Uterus (tissue), 4 donors: ENCODE measurements around the gene PSMC3IP. TPM values are rescaled to one million over a fixed set of nuclear protein-coding genes. Genes with fewer than 3 reads are reported as not detected.

Source experiments
- DNase-seq, 2 donors: peaks; one replicate each; pipeline ENCODE4 v3.0.0-alpha.2; 2019 to 2020
- H3K27ac ChIP-seq, 2 donors: fragments of 200-600 bp; sonication (generic); 1 replicate in 1 of 2; 2 replicates in 1 of 2; pipeline ENCODE4 v1.5.1; 2016 to 2018
- H3K27me3 ChIP-seq, 2 donors: fragments of 200-600 bp; sonication (generic); one replicate each; pipeline ENCODE4 v1.5.1; 2018 to 2019; ENCODE audit warnings: control low read depth in 1 of 2
- H3K36me3 ChIP-seq, 2 donors: fragments of 200-600 bp; sonication (generic); one replicate each; pipeline ENCODE4 v1.5.1; 2019; ENCODE audit warnings: control low read depth in 1 of 2
- H3K4me1 ChIP-seq, 2 donors: fragments of 200-600 bp; sonication (generic); one replicate each; pipeline ENCODE4 v1.5.1; 2018 to 2019; ENCODE audit warnings: control low read depth in 1 of 2
- H3K4me3 ChIP-seq, 2 donors: fragments of 200-600 bp; sonication (generic); 1 replicate in 1 of 2; 2 replicates in 1 of 2; pipeline ENCODE4 v1.5.1; 2018 to 2019; ENCODE audit warnings: mild to moderate bottlenecking in 1 of 2
- H3K9me3 ChIP-seq, 2 donors: fragments of 200-600 bp; sonication (generic); one replicate each; pipeline ENCODE4 v1.5.1; 2019; ENCODE audit warnings: control low read depth in 1 of 2
- POLR2A ChIP-seq, 2 donors: fragments of 450-650 bp; IDR thresholded peaks; one replicate each; pipeline ENCODE4 v1.6.1; 2016; ENCODE audit warnings: antibody characterized with exemption in 2 of 2, mild to moderate bottlenecking in 1 of 2, moderate library complexity in 1 of 2
- intact Hi-C: fragments of 100-400 bp; cut with DNase I; formaldehyde crosslinking; loops from one replicate; pipeline ENCODE4 v1.15.1; 2023; ENCODE audit warnings: low total_unique reads
- total RNA-seq, 4 donors: library from RNA; depleted of rRNA in 3 of 4; stranded (reverse); fragments of >200 nt in 3 of 4; gene quantifications; one replicate each; pipeline versions ENCODE4 v1.1.0 to v1.2.4, GENCODE V29; 2014 to 2023
- TF ChIP-seq, protein P1 (sequence below), 4 experiments: fragments of 200-600 bp in 2 of 4; fragments of 450-650 bp in 2 of 4; sonication (generic) in 2 of 4; IDR thresholded peaks; one replicate each; pipeline ENCODE4 v1.5.1; 2016 to 2019; ENCODE audit warnings: antibody characterized with exemption in 4 of 4, mild to moderate bottlenecking in 2 of 4, moderate library complexity in 1 of 4
- donor health status: DM: yes; HTN: yes; CAD: no.

PSMC3IP gene
- total RNA-seq, 4 donors from 2014 or later: 2.8 to 16.5 (median 5.0) TPM

GRCh38 chr17:42591411-42591810 is 13.9 kb upstream of the PSMC3IP start:
- H3K27me3 ChIP-seq: no peaks in the 10 kb centered on the region
- H3K4me1 ChIP-seq: no peaks in the 10 kb centered on the region
- no peak overlapping the region for H3K4me3 ChIP-seq
- H3K9me3 ChIP-seq: no peaks in the 10 kb centered on the region
- intact Hi-C loops: no loop called here
- no peak for DNase-seq
- no peaks in the 10 kb centered on the region for H3K36me3 ChIP-seq
- H3K27ac ChIP-seq: no peak overlapping the region
- TF ChIP-seq, protein P1, sequence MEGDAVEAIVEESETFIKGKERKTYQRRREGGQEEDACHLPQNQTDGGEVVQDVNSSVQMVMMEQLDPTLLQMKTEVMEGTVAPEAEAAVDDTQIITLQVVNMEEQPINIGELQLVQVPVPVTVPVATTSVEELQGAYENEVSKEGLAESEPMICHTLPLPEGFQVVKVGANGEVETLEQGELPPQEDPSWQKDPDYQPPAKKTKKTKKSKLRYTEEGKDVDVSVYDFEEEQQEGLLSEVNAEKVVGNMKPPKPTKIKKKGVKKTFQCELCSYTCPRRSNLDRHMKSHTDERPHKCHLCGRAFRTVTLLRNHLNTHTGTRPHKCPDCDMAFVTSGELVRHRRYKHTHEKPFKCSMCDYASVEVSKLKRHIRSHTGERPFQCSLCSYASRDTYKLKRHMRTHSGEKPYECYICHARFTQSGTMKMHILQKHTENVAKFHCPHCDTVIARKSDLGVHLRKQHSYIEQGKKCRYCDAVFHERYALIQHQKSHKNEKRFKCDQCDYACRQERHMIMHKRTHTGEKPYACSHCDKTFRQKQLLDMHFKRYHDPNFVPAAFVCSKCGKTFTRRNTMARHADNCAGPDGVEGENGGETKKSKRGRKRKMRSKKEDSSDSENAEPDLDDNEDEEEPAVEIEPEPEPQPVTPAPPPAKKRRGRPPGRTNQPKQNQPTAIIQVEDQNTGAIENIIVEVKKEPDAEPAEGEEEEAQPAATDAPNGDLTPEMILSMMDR (IDR thresholded peaks at IDR 0.05): no peak
- TF ChIP-seq POLR2A (IDR thresholded peaks at IDR 0.05): no peak

DNA sequence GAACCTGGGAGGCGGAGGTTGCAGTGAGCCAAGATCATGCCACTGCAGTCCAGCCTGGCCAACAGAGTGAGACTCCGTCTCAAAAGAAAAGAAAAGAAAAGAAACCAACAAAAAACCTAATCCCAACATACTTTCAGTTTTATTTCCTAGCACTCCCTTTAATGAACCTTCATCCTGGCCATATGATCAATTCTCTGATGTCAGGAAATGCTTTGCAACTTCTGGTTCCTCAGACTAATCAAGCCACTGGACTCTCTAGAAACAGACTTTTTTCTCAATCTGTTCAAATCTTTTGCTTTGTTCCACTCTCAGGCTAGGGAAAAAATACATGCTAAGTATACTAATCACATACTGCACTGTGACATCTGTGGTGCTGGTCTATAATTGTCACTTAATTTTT is 13.4 kb upstream of the PSMC3IP start:
- no peak for DNase-seq
- no peaks in the 10 kb centered on the region for H3K36me3 ChIP-seq
- no peak overlapping the region for H3K4me3 ChIP-seq
- H3K27me3 ChIP-seq: no peaks in the 10 kb centered on the region
- TF ChIP-seq POLR2A (IDR thresholded peaks at IDR 0.05): no peak
- TF ChIP-seq, protein P1 (IDR thresholded peaks at IDR 0.05): no peak
- intact Hi-C loops: no loop called here
- H3K4me1 ChIP-seq: no peaks in the 10 kb centered on the region
- H3K27ac ChIP-seq: no peak overlapping the region
- no peaks in the 10 kb centered on the region for H3K9me3 ChIP-seq

DNA sequence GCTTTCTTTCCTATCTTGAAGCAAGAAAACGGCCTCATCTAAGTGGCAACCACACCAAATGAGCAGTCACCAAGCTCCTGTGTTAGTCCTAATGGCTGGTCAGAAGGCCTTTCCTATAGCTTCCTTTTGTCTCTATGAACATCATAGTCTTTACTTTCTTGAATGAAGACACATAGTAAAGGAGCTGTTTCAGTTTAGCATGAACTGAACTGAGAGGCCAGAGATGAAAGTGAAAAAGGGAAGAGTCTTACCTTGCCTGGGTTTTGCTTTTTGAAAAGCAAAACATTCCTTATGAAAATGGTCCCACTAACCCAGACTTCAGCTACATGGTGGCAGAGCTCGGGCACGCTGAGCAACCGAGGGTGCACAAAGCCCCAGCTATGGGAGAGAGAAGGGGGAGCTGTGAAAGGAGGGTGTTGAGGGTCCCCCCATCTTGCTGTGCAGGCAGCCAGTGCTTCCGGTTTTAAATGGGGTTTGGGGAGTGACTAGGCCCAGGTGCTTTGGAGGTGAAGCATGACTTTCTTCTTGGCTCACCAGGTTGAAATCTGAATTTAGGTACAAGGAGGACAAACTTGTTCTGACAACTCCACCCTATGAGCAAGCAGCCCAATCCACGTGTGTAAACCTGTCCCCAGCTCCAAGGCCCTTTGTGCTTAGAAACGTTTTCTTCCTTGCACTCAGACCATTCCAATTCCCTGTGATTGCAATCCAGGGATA is 9.1 kb upstream of the PSMC3IP start:
- DNase-seq: no peak
- intact Hi-C loops: loop anchor here (10.0 kb wide), 1 partner anchor 178 kb away; the partner anchor contains the start of gene RAMP2
- Histone ChIP-seq H3K4me1 (no peaks in the 10 kb centered on the region), H3K4me3 (no peak overlapping the region), H3K27me3 (no peaks in the 10 kb centered on the region), H3K27ac (no peak overlapping the region), H3K36me3 (no peaks in the 10 kb centered on the region), H3K9me3 (no peaks in the 10 kb centered on the region)
- no peak for TF ChIP-seq POLR2A (IDR thresholded peaks at IDR 0.05)
- TF ChIP-seq, protein P1 (IDR thresholded peaks at IDR 0.05): no peak

DNA sequence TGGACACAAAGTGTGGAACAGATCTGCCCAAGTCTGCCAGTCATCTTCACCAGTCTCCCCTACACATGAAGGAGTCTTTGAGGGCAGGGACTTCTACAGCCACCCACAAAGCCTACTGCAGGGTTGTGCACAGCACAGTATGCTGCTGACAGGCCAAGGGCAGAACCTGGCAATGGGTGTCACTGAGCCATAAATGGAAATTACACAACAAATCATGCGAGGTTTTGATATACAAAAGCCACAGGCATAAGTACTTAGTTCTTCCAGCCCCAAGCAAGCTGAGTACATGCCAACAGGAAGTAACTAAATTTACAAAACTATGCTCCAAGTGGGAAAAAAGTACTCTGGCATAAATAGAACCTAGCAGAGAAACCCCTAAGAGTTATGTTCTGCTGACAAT is 7.8 kb upstream of the PSMC3IP start:
- no peak overlapping the region for H3K4me3 ChIP-seq
- H3K27ac ChIP-seq: no peak overlapping the region
- no peaks in the 10 kb centered on the region for H3K9me3 ChIP-seq
- TF ChIP-seq, protein P1 (IDR thresholded peaks at IDR 0.05): no peak
- no peak for TF ChIP-seq POLR2A (IDR thresholded peaks at IDR 0.05)
- no peaks in the 10 kb centered on the region for H3K27me3 ChIP-seq
- H3K36me3 ChIP-seq: no peaks in the 10 kb centered on the region
- no peaks in the 10 kb centered on the region for H3K4me1 ChIP-seq
- intact Hi-C loops: loop anchor here (10.0 kb wide), 1 partner anchor 179 kb away; the partner anchor contains the start of gene RAMP2
- DNase-seq: no peak

GRCh38 chr17:42584880-42585279 is 7.4 kb upstream of the PSMC3IP start:
- TF ChIP-seq POLR2A (IDR thresholded peaks at IDR 0.05): no peak
- TF ChIP-seq, protein P1 (IDR thresholded peaks at IDR 0.05): no peak
- no peaks in the 10 kb centered on the region for H3K9me3 ChIP-seq
- no peak overlapping the region for H3K4me3 ChIP-seq
- no peaks in the 10 kb centered on the region for H3K36me3 ChIP-seq
- H3K4me1 ChIP-seq: no peaks in the 10 kb centered on the region
- intact Hi-C loops: loop anchor here (10.0 kb wide), 1 partner anchor 180 kb away; the partner anchor contains the start of gene RAMP2
- H3K27me3 ChIP-seq: no peaks in the 10 kb centered on the region
- no peak overlapping the region for H3K27ac ChIP-seq
- no peak for DNase-seq
